ENCODE data around the gene TRPC3.

DNA sequence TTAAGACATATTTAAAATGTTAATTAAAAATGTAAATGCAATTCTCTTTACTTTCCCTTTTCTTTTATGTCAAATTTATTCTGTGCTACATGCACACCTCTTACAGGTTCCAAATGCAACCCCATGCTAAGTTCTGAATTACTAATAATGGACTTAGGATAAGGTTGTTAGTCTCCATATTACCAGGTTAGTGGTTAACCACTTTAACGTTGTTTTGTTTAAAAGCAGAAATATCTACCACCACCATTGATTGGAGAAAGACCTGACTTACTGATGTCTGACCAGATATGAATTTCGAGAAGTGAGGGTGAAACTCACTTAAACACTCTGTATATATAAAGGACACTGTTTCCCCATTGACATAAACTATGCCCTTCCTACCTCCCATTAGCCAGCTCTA, 6.9 kb upstream of the TRPC3 start:
- TF ChIP-seq CTCF (IDR thresholded peaks at IDR 0.05) (no peak), ZFX (IDR thresholded peaks at IDR 0.05; ENCODE audit: borderline replicate concordance) (no peak)
